GM19397 (cell line): Measurements from ENCODE around the gene PGBD4.

Source experiments
- ATAC-seq: cut with Tn5 transposase; IDR thresholded peaks from one replicate; pipeline ENCODE4 v1.9.1; 2021; ENCODE audit warnings: mild to moderate bottlenecking, moderate library complexity; ENCODE audit not compliant: unreplicated experiment

Gene PGBD4

DNA sequence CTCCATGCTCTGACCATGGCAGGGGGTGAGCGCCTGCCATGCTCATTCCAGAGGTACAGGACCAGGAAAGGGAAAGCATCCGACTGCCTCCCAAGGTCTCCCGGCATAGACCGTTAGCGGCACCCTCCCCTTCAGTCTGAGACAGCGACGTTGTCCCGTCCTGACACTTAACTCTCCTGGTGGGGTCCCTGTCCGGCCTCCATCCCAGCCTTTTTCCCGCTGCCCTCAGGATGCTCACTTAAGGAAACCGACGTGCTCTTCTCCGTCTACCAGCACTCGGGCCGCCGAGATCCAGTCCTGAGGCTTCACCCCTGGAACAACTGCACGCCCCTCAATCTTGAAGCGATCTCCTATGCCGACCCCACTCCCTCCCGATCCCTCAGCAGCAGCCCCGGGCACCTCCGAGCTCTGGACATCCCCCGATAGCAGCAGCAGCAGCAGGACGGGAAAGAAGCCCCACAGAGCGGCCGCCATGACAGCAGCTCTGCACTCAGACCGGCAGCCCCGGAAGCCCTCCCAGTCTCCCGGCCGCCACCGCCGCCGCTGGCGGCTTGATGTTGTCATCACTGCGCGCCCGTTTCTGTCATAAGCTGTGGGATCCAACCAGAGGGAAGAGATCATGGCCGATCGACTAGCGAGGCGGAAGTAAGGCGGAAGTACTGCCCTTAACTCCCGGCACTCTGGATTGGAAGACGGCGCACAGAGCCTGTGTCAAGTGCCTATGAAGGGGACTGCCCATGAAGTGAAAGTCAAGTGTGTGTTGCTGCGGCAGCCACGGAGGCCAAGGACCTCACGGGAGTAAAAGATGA lies at the start of gene PGBD4, which contains the start of gene EMC7:
Gene PGBD4, plus strand, starts transcription at position 718 of the 809 bp plus-strand sequence. CDS start 449 bp downstream, outside the sequence.
Gene EMC7, minus strand, starts transcription at position 497 of the 809 bp plus-strand sequence. Its CDS starts 23 bp downstream, at position 474.
- ATAC-seq = peak; percentile 98

DNA sequence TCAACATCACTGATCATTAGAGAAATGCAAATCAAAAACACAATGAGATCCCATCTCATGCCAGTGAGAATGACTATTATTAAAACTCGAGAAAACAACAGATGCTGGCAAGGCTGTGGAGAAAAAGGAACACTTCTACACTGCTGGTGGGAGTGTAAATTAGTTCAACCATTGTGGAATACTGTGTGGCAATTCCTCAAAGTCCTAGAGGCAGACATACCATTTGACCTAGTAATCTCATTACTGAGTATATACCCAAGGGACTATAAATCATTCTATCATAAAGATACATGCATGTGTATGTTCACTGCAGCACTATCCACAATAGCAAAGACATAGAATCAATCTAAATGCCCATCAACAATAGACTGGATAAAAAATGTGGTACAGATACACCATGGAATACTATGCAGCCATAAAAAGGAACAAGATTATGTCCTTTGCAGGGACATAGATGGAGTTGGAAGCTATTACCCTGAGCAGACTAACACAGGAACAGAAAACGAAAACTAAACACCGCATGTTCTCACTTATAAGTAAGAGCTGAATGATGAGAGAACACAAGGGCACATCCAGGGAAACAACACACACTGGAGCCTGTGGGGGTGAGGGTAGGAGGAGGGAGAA lies 47.7 kb upstream of the PGBD4 start:
- no peak for ATAC-seq

GRCh38 chr15:34055868-34056595 lies 45.9 kb upstream of the PGBD4 start:
- no peak for ATAC-seq

- ATAC-seq = no peak
These were observed 45.0 kb upstream of the PGBD4 start for GRCh38 chr15:34056911-34057310.

- ATAC-seq = no peak
These were observed 42.4 kb upstream of the PGBD4 start for GRCh38 chr15:34059476-34059875.

- ATAC-seq = no peak
These were observed 41.9 kb upstream of the PGBD4 start for GRCh38 chr15:34059946-34060345.

DNA sequence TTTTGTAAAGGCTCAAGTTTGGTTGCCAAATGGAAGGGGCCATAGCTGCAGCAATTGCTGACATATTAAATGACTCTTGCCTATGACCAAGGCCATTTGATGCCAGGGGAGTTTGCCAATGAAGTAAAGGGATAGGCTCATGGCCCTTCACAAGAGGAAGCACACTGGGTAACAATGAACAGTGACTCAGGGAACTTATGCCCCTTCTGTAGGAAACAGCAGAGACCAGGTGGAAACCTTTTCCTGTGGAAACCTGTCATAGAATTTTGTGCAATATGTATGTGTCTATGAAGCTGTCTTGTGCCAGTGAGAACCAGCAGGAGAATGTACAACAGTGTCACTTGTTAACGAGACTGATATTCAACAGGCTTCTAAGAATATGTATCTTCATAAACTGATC lies 37.4 kb upstream of the PGBD4 start:
- no peak for ATAC-seq

DNA sequence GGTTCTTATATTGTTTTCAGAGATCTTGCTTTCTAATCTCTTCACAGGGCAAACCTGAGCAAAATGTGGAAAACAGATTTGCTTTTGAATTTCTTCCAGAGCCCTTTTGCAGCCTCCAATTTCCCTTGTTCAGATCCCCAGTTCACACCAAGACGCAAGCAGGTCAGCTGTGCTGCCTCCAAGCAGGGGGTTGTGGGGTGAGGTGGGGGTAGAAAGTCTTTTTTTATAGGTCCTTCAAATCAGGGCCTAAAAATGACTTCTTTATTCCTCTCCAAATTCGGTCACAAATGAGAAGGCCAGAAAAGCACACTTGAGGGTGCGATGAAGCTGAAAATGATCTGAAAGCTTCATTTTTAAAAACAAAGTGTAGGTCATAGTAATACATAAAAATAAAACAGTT lies 36.6 kb upstream of the PGBD4 start:
- ATAC-seq = no peak

DNA sequence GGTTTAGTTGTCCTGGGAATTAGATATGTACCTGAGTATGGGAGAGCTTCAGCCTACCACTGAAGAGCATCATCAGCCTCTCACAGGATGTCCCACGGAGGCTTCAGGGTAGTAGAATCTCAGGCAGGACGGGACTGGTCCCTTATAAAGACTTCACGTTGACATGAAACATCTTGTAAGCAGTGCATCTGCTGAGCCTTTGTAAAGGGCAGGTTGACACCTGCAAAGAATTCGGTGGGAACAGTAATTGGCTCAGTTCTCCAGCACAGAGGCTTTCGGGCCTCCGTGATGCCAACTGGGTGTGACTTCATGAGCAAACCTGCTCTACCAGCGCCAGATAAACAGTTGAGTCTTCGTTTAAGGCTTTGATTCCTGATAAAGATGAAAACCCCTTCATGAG lies 35.9 kb upstream of the PGBD4 start:
- ATAC-seq = no peak

GRCh38 chr15:34070003-34070402 lies 31.9 kb upstream of the PGBD4 start:
- ATAC-seq = no peak

DNA sequence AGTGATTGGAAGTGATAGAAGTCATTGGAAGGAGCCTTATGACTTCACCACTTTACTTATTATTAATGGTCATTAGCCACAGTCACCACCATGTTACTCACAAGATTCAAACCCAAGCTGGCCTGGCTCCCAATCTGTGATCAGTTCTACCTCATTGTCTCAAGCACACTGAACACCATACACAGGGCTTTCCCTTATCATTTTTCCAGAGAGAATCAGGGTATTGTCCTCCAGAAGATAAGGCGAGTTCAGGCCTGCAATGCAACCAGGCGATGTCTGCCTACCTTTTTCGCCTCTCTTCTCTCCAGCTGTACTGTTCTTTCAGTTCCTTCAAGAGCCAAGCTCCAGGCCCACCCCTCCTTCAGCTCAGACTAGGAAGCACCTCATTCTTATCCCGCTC lies 25.1 kb upstream of the PGBD4 start:
- no peak for ATAC-seq

GRCh38 chr15:34078900-34079299 lies 23.0 kb upstream of the PGBD4 start:
- no peak for ATAC-seq

DNA sequence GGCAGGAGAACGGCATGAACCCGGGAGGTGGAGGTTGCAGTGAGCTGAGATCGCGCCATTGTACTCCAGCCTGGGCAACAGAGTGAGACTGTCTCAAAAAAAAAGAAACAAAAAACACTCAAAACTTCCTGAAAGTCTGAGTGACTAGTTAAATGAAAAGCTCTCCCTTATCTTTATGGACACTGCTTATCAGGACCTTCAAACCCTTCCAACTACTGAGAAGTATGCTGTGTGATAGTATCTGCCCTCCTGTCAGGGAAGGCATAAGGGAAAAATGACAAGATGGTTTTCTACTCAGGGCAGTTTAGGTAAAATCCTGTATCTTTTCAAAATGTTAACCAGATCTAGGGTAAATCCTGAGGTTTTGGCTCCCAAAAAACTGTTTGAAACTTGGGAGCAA lies 22.0 kb upstream of the PGBD4 start:
- no peak for ATAC-seq

DNA sequence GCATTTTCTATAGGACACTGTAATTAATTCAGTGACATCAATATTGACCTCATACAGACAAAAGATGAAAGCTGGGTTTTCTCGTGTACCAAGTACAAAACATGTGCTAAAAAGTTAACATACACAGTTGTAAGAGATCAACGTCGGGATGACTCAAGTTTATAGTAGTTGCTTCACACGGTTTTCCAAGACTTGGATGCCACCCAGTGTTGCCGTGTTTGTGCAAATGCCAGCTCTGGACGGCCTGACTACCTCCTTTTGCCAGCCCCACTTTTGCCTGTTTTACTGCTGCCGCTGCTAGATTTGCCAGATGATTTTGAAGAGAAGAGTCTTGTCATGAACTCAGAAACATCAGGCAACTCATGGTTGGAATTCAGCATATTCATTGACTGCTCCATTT lies 17.8 kb upstream of the PGBD4 start:
- no peak for ATAC-seq

- ATAC-seq = no peak
These were observed 16.1 kb upstream of the PGBD4 start for GRCh38 chr15:34085746-34086145.

GRCh38 chr15:34099914-34100313 lies 2.0 kb upstream of the PGBD4 start:
- ATAC-seq = no peak

DNA sequence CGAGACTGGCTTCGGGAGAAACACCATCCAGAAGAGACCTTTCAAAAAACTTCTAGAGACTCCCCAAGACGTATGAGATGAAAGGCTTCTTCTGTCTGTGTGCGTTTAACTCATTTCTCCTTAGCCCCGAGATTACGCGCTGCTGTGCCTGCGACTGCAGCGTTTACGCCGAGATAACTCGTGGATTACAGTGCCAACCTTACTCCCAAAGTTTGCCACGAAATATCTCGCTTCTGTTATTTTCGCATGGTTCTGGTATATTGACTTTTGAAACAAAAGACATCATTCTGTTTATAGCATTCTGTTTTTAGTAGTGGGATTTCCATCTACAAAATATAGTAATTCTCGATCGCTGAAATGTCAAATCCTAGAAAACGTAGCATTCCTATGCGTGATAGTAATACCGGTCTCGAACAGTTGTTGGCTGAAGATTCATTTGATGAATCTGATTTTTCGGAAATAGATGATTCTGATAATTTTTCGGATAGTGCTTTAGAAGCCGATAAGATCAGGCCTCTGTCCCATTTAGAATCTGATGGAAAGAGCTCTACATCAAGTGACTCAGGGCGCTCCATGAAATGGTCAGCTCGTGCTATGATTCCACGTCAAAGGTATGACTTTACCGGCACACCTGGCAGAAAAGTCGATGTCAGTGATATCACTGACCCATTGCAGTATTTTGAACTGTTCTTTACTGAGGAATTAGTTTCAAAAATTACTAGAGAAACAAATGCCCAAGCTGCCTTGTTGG lies 467 bp downstream of the PGBD4 start:
- ATAC-seq = no peak

- ATAC-seq = no peak
These were observed 4.5 kb downstream of the PGBD4 start for GRCh38 chr15:34106423-34106822.

- ATAC-seq = no peak
These were observed 5.4 kb downstream of the PGBD4 start for GRCh38 chr15:34107315-34107714.

DNA sequence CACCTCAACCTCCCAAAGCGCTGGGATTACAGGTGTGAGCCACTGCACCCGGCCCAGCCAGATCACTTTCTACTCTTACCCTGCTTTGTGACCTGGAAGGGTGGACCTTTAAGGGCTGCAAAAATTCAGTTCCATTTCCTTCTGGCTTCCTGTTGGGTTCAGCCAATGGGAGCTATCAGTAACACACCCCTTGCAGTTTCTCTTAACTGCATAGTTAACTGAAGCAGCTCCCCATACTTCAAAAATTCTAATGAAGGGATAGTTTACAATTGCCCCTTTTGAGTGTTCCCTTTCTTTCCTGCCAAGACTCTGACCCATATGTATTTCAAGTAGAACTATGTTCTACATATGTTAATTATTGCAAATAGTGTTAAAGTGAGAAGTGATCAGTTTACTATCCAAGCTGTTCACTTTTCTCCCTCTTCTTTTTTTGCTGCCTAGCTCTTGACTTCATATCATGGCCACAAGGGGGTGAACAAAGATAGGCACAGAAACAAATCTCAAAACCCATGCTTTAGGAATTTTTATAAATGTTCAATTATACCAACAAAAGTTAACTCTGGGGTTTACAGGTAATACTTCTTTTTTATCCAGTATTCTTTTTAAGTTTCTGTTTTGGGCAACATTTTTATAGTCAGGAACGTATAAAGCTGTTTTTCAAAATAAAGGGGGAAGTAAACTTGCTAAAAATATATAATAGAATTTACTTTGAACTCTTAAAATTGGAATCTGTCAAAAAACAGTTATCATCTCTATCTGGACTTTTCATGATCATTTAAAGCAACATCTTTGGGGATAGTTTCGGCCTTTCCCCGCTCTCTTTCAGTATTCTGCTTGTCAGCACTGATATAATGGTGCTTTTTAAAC lies 8.1 kb downstream of the PGBD4 start:
- ATAC-seq = no peak
